GM12872 (cell line): Measurements from ENCODE around the gene NLN.
A peak's percentile ranks its signal among the peaks of the same experiment; 100 is the strongest.

ENCODE experiments used
- TF ChIP-seq, protein P1 (sequence below): IDR thresholded peaks from 3 replicates; pipeline ENCODE4 v1.5.1; 2011; ENCODE audit warnings: low read depth, mild to moderate bottlenecking, low read length, moderate library complexity; ENCODE audit not compliant: insufficient read depth

The NLN gene

DNA sequence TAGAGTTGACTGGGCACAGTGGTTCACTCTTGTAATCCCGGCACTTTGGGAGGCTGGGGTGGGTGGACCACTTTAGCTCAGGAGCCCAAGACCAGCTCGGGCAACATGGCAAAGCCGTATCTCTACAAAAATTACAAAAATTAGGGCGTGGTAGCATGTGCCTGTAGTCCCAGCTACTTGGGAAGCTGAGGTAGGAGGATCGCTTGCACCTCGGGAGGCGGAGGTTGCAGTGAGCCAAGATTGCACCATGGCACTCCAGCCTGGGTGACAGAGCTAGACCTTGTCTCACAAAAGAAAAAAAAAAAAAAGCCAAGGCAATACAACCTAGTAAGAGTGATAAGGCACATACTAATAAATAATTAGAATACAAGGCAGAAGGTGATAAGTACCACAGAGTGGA, 15.8 kb downstream of the NLN start:
- TF ChIP-seq, protein P1, sequence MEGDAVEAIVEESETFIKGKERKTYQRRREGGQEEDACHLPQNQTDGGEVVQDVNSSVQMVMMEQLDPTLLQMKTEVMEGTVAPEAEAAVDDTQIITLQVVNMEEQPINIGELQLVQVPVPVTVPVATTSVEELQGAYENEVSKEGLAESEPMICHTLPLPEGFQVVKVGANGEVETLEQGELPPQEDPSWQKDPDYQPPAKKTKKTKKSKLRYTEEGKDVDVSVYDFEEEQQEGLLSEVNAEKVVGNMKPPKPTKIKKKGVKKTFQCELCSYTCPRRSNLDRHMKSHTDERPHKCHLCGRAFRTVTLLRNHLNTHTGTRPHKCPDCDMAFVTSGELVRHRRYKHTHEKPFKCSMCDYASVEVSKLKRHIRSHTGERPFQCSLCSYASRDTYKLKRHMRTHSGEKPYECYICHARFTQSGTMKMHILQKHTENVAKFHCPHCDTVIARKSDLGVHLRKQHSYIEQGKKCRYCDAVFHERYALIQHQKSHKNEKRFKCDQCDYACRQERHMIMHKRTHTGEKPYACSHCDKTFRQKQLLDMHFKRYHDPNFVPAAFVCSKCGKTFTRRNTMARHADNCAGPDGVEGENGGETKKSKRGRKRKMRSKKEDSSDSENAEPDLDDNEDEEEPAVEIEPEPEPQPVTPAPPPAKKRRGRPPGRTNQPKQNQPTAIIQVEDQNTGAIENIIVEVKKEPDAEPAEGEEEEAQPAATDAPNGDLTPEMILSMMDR = no peak

DNA sequence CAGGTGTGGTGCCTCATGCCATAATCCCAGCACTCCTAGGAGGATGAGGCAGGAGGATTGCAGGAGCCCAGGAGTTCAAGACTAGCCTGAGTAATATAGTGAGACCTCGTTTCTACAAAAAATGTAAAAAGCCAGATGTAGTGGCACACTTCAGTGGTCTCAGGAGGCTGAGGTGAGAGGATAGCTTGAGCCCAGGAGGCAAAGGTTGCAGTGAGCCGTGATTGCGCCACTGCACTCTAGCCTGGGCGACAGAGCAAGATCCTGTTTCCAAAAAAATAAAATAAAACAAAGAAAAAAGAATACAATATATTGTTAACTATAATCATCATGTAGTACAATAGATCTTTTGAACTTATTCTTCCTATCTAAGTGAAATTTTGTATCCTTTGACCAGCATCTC, 16.3 kb downstream of the NLN start:
- TF ChIP-seq, protein P1 = no peak

DNA sequence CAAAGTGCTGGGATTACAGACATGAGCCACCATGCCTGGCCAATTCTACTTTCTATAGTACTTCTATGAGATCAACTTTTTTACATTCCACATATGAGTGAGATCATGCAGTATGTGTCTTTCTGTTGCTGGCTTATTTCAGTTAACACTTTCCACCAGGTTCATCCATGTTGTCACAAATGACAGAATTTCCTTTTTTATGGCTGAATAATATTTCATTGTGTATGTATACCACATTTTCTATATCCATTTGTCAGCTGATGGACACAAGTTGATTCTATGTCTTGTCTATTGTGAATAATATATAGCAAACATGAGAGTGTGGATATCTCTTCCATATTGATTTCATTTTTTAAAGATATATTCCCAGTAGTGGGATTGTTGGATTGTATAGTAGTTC, 17.2 kb downstream of the NLN start:
- TF ChIP-seq, protein P1 = no peak

DNA sequence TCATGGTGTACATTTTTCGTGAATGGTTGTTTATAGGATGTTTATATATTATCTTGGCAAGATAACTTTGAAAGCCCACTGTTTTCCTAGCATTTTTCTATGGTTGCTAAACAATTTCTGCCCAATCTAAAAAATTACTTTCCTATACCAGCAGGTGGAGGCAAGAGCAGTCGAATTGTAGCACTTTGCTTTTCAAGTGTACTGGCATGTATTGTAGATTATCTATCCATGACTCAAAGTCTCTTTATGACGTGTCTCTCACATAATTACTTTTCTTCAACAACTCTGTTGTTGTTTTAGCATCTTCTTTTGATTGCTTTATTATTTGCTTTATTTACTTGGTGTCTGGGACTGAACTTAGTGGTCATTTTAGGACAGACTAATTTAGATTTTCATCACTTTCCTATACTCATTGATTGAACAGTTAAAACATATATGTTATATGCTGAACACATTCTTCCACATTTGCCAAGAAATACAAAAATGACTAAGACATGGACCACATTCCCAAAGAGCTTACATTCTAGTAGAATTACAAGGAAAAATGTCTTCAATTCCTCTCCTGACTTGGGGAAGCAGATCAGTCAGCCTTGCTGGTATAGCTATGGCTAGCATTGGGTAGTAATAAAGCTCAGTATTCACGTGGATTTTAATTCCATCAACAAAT, 20.7 kb downstream of the NLN start:
- TF ChIP-seq, protein P1 = peak; percentile 66

DNA sequence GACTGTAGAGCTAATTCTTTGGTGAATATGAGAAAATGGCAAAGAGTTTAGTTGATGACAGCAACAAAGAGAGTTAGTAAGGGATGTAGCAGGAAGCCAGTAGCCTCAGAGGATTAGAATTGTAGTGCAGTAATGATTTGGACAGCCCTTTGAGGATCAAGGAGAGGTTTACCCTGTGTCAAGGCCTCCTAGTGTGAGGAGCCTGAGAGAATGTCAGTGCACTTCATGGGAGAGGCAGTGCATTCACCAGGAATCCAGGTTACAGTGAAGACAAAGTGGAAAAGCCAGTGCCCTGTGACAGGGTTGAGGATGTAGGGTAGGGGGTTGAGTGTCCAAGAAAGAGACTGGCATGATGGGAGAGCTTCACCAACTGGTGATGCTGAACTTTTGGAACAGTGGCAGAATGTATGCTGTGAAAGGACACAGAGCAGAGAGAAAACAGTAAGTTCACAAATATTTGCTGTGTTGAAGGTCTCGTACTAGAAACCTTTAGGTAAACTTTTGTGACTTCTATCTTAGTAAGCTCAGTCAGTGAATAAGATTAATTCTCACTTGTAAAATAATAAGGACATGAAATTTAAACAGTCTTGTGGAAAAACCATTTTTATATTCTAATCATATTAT, 27.3 kb downstream of the NLN start:
- TF ChIP-seq, protein P1 = no peak

DNA sequence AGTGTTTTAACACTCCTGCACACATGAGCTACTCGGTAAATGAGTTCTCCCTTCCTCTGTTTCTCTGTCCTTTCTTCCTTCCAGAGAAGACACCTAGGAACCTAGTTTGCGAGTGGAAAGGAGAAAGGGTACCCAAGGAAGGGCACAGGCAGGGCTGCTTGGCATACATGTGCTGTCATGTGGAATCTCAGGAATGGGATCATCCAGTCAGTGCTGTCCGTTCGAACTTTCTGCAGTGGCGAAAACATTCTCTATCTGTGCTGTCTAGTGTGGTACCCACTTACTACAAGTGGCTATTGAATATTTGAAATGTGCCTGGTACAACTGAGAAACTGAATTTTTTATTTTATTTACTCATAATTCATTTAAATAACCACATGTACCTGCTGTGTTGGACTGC, 28.0 kb downstream of the NLN start:
- TF ChIP-seq, protein P1 = no peak

DNA sequence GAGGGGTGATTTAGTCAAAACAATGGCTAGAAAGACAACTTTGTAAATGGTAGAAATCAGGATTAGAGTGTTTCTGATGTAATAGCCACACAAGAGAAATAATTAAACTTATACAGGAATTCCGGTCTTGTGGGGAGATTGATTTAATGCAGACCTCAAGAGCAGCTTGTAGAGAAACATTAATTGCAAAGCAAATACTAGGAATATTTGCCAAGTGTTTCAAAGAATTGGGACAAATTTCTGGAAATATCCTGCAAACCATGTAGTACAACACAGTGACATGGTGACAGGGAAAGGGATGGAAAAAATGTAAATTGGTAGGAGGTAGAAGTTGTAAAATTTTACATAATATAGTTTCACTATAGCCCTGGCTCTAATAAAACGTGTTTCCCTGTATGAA, 28.9 kb downstream of the NLN start:
- TF ChIP-seq, protein P1 = no peak

DNA sequence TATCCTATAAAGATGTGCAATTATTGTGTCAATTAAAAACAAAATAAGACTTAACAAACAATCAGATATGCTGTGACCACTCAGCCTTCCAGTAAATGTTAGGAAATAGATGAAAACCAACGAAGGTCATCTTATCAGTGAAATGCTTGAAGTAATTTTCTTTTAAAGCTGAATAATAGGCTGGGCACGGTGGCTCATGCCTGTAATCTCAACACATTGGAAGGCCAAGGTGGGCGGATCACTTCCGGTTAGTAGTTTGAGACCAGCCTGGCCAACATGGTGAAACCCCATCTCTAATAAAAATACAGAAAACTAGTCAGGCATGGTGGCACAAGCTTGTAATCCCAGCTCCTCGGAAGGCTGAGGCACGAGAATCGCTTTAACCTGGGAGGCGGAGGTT, 31.2 kb downstream of the NLN start:
- TF ChIP-seq, protein P1 = no peak
